Prostate gland (tissue), 2 donors: ENCODE data around the gene WWP2. TPM values are rescaled to one million over a fixed set of nuclear protein-coding genes. Genes with fewer than 3 reads are reported as not detected.
"Not testable (repeated sequence)": the region's sequence is repeated elsewhere in the genome, so short reads cannot be mapped to it uniquely, and the experiment has no call there.

ENCODE experiments used
- DNase-seq: peaks from one replicate; pipeline ENCODE4 v3.0.0-alpha.2; 2019; ENCODE audit warnings: low spot score
- H3K27ac ChIP-seq, 2 donors: fragments of 200-600 bp; sonication (generic); 2 replicates each; pipeline ENCODE4 v1.5.1; 2017 to 2019
- H3K27me3 ChIP-seq: fragments of 200-600 bp; sonication (generic); replicated peaks from 2 replicates; pipeline ENCODE4 v1.5.1; 2019; ENCODE audit not compliant: insufficient read depth
- H3K36me3 ChIP-seq, 2 donors: fragments of 200-600 bp; sonication (generic); 1 replicate in 1 of 2; 2 replicates in 1 of 2; pipeline versions ENCODE4 v1.5.1 to v1.8.1; 2017 to 2019
- H3K4me1 ChIP-seq: fragments of 200-600 bp; sonication (generic); replicated peaks from 2 replicates; pipeline ENCODE4 v1.5.1; 2019
- H3K4me3 ChIP-seq, 2 donors: fragments of 200-600 bp; sonication (generic); 2 replicates each; pipeline ENCODE4 v1.5.1; 2017 to 2019
- H3K9me3 ChIP-seq: fragments of 200-600 bp; sonication (generic); 2 replicates; pipeline ENCODE4 v1.5.1; 2017
- POLR2A ChIP-seq: fragments of 450-650 bp; IDR thresholded peaks from one replicate; pipeline ENCODE4 v1.6.1; 2016; ENCODE audit warnings: antibody characterized with exemption, mild to moderate bottlenecking
- POLR2AphosphoS5 ChIP-seq: sonication (generic); formaldehyde crosslinking; IDR thresholded peaks from one replicate; pipeline ENCODE4 v1.6.1; 2017; ENCODE audit warnings: antibody characterized with exemption
- WGBS: methylation state at CpG from one replicate; pipeline ENCODE4 v1.1.5; 2018; 5-methylcytosine and 5-hydroxymethylcytosine counted together
- intact Hi-C: fragments of 100-400 bp; cut with DNase I; formaldehyde crosslinking; loops from one replicate; pipeline ENCODE4 v1.14.2; 2022
- total RNA-seq, 2 donors: library from RNA; depleted of rRNA; stranded (reverse); fragments of >200 nt; gene quantifications; one replicate each; pipeline ENCODE4 v1.1.0, GENCODE V29; 2016
- TF ChIP-seq, protein P1 (sequence below), 4 experiments: fragments of 200-600 bp in 2 of 4; fragments of 450-650 bp in 2 of 4; sonication (generic) in 2 of 4; IDR thresholded peaks; 1 replicate in 3 of 4; 2 replicates in 1 of 4; pipeline ENCODE4 v1.5.1; 2016 to 2019; ENCODE audit warnings: antibody characterized with exemption in 4 of 4, mild to moderate bottlenecking in 2 of 4, moderate library complexity in 2 of 4

The WWP2 gene
- total RNA-seq, 2 donors from 2014 or later: 30.9 to 66.3 TPM

GRCh38 chr16:69942099-69942491 lies 180.0 kb downstream of the WWP2 start:
- Histone ChIP-seq H3K4me3 (no peak overlapping the region), H3K27me3 (no peaks in the 10 kb centered on the region), H3K36me3 (peaks cover under 1 to 7% of the 10 kb centered on the region in 2 donors), H3K9me3 (no peaks in the 10 kb centered on the region), H3K4me1 (no peaks in the 10 kb centered on the region), H3K27ac (no peak overlapping the region)
- 70% methylated on average over 11 of the region's 11 CpGs for WGBS
- no peak for DNase-seq
- no peak for TF ChIP-seq POLR2A
- TF ChIP-seq POLR2AphosphoS5: no peak
- TF ChIP-seq, protein P1, sequence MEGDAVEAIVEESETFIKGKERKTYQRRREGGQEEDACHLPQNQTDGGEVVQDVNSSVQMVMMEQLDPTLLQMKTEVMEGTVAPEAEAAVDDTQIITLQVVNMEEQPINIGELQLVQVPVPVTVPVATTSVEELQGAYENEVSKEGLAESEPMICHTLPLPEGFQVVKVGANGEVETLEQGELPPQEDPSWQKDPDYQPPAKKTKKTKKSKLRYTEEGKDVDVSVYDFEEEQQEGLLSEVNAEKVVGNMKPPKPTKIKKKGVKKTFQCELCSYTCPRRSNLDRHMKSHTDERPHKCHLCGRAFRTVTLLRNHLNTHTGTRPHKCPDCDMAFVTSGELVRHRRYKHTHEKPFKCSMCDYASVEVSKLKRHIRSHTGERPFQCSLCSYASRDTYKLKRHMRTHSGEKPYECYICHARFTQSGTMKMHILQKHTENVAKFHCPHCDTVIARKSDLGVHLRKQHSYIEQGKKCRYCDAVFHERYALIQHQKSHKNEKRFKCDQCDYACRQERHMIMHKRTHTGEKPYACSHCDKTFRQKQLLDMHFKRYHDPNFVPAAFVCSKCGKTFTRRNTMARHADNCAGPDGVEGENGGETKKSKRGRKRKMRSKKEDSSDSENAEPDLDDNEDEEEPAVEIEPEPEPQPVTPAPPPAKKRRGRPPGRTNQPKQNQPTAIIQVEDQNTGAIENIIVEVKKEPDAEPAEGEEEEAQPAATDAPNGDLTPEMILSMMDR (IDR thresholded peaks at IDR 0.05): no peak
- intact Hi-C loops: no loop called here

- peaks cover 0 to 7% of the 10 kb centered on the region in 2 donors for H3K36me3 ChIP-seq
- H3K27ac ChIP-seq: no peak overlapping the region
- no peak for DNase-seq
- 88% methylated on average over 8 of the region's 8 CpGs for WGBS
- no peak overlapping the region for H3K4me3 ChIP-seq
- no peaks in the 10 kb centered on the region for H3K9me3 ChIP-seq
- H3K27me3 ChIP-seq: no peaks in the 10 kb centered on the region
- intact Hi-C loops: no loop called here
- H3K4me1 ChIP-seq: no peaks in the 10 kb centered on the region
- TF ChIP-seq POLR2AphosphoS5: no peak
- TF ChIP-seq, protein P1 (IDR thresholded peaks at IDR 0.05): no peak
- TF ChIP-seq POLR2A: no peak
Measured at GRCh38 chr16:69942627-69943170, 180.6 kb downstream of the WWP2 start.

GRCh38 chr16:69943241-69944036 lies 181.3 kb downstream of the WWP2 start:
- H3K9me3 ChIP-seq, H3K36me3 ChIP-seq, intact Hi-C loops, H3K27me3 ChIP-seq, H3K4me3 ChIP-seq, H3K4me1 ChIP-seq, H3K27ac ChIP-seq, DNase-seq: not testable (repeated sequence)
- 63% methylated on average over 17 of the region's 21 CpGs for WGBS

DNA sequence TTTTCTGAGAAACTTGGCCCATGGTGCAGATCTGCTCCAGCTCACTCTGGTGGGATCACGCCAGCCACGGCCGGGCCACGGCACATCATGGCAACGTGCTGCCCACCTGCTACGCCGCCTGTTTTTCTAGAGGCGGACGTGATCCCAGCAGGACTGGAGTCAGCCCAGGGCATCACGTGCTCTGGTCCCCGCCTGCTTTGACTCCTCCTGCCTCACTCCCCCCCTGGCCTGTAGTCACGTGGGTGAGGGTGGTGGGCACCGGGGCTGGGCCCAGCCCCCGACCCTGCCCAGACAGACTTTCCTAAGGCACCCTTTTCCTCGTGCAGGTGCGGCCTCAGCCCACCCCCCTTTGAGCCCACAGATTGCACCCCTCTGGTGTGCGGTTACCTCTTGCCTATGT lies 188.3 kb downstream of the WWP2 start:
- DNase-seq, H3K9me3 ChIP-seq, H3K27ac ChIP-seq, H3K4me3 ChIP-seq, intact Hi-C loops, H3K4me1 ChIP-seq, H3K36me3 ChIP-seq, H3K27me3 ChIP-seq: not testable (repeated sequence)
- no CpG with 5 or more reads among the region's 17 CpGs for WGBS

DNA sequence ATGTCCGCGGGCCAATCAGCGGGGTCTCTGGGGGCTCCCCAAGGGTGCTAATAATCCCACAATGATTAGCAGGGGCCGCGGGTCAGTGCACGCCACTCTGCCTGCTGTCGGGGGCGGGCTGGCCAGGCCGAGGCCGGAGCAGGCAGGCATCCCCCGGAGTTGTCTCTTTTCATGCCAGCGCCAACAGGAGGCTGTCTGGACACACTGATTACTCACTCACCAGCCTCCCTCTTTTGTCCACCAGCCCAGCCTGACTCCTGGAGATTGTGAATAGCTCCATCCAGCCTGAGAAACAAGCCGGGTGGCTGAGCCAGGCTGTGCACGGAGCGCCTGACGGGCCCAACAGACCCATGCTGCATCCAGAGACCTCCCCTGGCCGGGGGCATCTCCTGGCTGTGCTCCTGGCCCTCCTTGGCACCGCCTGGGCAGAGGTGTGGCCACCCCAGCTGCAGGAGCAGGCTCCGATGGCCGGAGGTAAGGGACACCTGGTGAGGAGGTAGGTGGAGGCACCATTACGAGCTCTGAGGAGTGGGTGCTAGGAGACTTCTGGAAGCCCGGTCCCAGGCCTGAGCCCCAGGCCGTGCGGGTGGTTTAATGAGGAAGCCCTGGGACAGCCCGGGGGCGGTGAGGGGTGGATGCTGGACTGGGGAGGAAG lies 189.0 kb downstream of the WWP2 start, which contains the start of gene CLEC18A:
Gene CLEC18A, plus strand, starts transcription at position 318 of the 655 bp plus-strand sequence. Its CDS starts 33 bp downstream, at position 351.
- intact Hi-C loops, H3K36me3 ChIP-seq: not testable (repeated sequence)
- no CpG with 5 or more reads among the region's 26 CpGs for WGBS

GRCh38 chr16:69951672-69952031 lies 189.5 kb downstream of the WWP2 start:
- H3K27me3 ChIP-seq, DNase-seq, H3K4me3 ChIP-seq, H3K9me3 ChIP-seq, H3K27ac ChIP-seq, H3K4me1 ChIP-seq, H3K36me3 ChIP-seq, intact Hi-C loops: not testable (repeated sequence)
- no CpG with 5 or more reads among the region's 14 CpGs for WGBS

More for the DNA sequence above, 189.0 kb downstream of the WWP2 start, which contains the start of gene CLEC18A:
- not testable (repeated sequence) for H3K4me1 ChIP-seq, H3K9me3 ChIP-seq, DNase-seq, H3K27ac ChIP-seq, H3K4me3 ChIP-seq, H3K27me3 ChIP-seq

- DNase-seq, intact Hi-C loops, H3K27me3 ChIP-seq, H3K4me1 ChIP-seq, H3K4me3 ChIP-seq, H3K9me3 ChIP-seq, H3K36me3 ChIP-seq, H3K27ac ChIP-seq: not testable (repeated sequence)
- 87% methylated on average over 4 of the region's 15 CpGs for WGBS
Measured at GRCh38 chr16:69952116-69952515, 190.0 kb downstream of the WWP2 start.

- H3K27ac ChIP-seq, H3K9me3 ChIP-seq, H3K4me3 ChIP-seq, DNase-seq, intact Hi-C loops, H3K36me3 ChIP-seq, H3K27me3 ChIP-seq, H3K4me1 ChIP-seq: not testable (repeated sequence)
- WGBS: 93% methylated on average over 8 of the region's 24 CpGs
Measured at GRCh38 chr16:69952572-69953355, 190.6 kb downstream of the WWP2 start.

- DNase-seq, H3K9me3 ChIP-seq, intact Hi-C loops, H3K36me3 ChIP-seq, H3K4me3 ChIP-seq, H3K27me3 ChIP-seq, H3K27ac ChIP-seq, H3K4me1 ChIP-seq: not testable (repeated sequence)
- WGBS: 89% methylated on average over 13 of the region's 13 CpGs
Measured at GRCh38 chr16:69954241-69954640, 192.1 kb downstream of the WWP2 start.
